ENCODE measurements around the gene GLT6D1. TPM values are rescaled to one million over a fixed set of nuclear protein-coding genes. Genes with fewer than 3 reads are reported as not detected.

Gene GLT6D1
- total and polyA plus RNA-seq, 7 donors: not detected

DNA sequence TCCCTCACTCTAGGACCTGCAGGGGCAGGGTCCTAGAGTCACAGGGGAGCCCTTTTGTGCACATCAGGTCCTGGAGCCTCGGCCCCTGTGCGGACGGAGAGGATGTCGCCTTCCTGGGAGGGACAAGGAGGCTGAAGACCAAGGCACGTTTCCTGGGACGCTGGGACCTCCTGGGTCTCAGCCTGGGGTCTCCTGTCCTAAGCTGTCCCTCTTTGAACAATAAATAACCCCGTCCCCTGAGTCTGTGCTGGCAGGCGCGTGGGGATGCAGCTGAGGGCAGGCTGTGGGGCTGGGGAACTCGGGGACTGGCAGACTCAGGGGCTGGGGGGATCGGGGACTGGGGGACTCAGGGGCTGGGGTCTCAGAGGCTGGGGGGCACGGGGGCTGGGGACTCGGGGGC lies 46.7 kb downstream of the GLT6D1 start:
- no peak for DNase-seq
- WGBS, 2 donors: 78 to 86% methylated on average over 13 of the region's 13 CpGs
- intact Hi-C loops (cut with DNase I): no loop called here
- no peak overlapping the region for H3K27ac ChIP-seq
- no peaks in the 10 kb centered on the region for H3K36me3 ChIP-seq
- H3K27me3 ChIP-seq: peaks cover 0 to 11% (median 8%) of the 10 kb centered on the region in 3 donors
- TF ChIP-seq, protein P1, sequence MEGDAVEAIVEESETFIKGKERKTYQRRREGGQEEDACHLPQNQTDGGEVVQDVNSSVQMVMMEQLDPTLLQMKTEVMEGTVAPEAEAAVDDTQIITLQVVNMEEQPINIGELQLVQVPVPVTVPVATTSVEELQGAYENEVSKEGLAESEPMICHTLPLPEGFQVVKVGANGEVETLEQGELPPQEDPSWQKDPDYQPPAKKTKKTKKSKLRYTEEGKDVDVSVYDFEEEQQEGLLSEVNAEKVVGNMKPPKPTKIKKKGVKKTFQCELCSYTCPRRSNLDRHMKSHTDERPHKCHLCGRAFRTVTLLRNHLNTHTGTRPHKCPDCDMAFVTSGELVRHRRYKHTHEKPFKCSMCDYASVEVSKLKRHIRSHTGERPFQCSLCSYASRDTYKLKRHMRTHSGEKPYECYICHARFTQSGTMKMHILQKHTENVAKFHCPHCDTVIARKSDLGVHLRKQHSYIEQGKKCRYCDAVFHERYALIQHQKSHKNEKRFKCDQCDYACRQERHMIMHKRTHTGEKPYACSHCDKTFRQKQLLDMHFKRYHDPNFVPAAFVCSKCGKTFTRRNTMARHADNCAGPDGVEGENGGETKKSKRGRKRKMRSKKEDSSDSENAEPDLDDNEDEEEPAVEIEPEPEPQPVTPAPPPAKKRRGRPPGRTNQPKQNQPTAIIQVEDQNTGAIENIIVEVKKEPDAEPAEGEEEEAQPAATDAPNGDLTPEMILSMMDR (IDR thresholded peaks at IDR 0.05): no peak
- TF ChIP-seq POLR2A (IDR thresholded peaks at IDR 0.05) (no peak), POLR2AphosphoS5 (IDR thresholded peaks at IDR 0.05) (no peak), EP300 (IDR thresholded peaks at IDR 0.05) (no peak)
- no peaks in the 10 kb centered on the region for H3K4me1 ChIP-seq
- H3K9me3 ChIP-seq: peaks cover 0 to 3% (median 1%) of the 10 kb centered on the region in 4 donors
- no peak overlapping the region for H3K4me3 ChIP-seq

DNA sequence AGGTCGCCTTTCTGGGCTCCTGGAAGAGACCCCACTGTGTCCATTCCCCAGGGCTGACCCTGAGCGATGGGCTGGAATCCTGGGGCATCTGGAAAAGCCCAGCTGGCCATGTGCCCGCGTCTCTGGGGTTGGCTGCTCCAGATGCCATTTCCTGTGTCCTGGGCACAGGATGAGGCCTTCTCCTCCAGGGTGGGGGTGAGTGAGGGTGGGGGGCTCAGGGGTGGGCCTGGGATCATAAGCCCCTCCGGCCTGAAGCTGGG lies 47.1 kb downstream of the GLT6D1 start:
- H3K27me3 ChIP-seq: peaks cover 0 to 11% (median 6%) of the 10 kb centered on the region in 3 donors
- no peak overlapping the region for H3K27ac ChIP-seq
- H3K36me3 ChIP-seq: no peaks in the 10 kb centered on the region
- intact Hi-C loops (cut with DNase I): no loop called here
- 70 to 76% methylated on average over 5 of the region's 5 CpGs for WGBS, 2 donors
- DNase-seq: no peak
- TF ChIP-seq, protein P1 (IDR thresholded peaks at IDR 0.05): no peak
- TF ChIP-seq EP300 (IDR thresholded peaks at IDR 0.05): no peak
- no peak for TF ChIP-seq POLR2AphosphoS5 (IDR thresholded peaks at IDR 0.05)
- TF ChIP-seq POLR2A (IDR thresholded peaks at IDR 0.05): no peak
- peaks cover 0 to 3% (median 1%) of the 10 kb centered on the region in 4 donors for H3K9me3 ChIP-seq
- H3K4me3 ChIP-seq: no peak overlapping the region
- H3K4me1 ChIP-seq: no peaks in the 10 kb centered on the region

DNA sequence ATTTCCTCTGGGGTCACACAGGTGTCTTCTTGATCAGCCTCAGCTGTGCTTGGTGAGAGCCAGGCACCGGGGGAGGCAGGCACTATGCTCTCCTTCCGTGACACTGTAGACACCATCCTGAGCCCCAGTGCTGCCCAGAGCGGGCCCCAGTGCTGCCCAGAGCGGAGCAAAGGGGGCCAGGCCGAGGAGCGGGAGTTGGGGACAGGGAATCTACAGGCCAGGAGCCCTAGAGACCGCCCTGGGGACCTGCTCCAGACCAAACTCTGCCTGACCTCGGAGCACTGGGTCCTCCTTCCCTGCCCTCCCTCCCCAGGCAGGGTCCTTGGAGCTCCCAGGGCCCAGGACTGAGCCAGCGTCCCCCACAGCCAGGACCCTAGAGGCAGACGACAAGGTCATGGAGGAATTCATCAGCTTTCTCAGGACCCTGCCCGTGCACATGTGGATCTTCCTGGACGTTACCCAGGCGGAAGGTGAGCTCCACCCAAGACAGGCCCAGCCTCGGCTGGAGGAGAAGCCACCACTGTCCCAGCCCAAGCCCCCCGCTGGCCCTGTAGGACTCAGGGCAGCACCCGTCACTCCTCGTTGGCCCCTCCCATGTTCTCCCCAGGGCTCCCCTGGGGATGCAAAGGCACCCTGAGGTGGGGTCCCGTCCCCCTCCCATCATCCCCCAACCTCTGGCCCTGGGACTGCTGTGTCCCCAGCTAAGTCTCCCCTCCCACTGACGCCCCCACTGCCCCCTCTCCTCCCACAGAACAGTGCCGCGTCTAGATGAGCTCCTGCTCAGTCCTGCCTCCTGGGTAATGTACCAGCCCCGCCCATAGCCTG lies 47.6 kb downstream of the GLT6D1 start:
- no peaks in the 10 kb centered on the region for H3K36me3 ChIP-seq
- WGBS, 2 donors: 63 to 79% methylated on average over 22 of the region's 22 CpGs
- no peak overlapping the region for H3K27ac ChIP-seq
- H3K4me3 ChIP-seq: no peak overlapping the region
- H3K27me3 ChIP-seq: peaks cover 0 to 11% (median 3%) of the 10 kb centered on the region in 3 donors
- DNase-seq: peak; percentile 45
- H3K4me1 ChIP-seq: no peaks in the 10 kb centered on the region
- intact Hi-C loops (cut with DNase I): no loop called here
- TF ChIP-seq POLR2A (IDR thresholded peaks at IDR 0.05) (no peak), POLR2AphosphoS5 (IDR thresholded peaks at IDR 0.05) (no peak), EP300 (IDR thresholded peaks at IDR 0.05) (no peak)
- TF ChIP-seq, protein P1 (IDR thresholded peaks at IDR 0.05): no peak
- H3K9me3 ChIP-seq: peaks cover 0 to 3% (median 1%) of the 10 kb centered on the region in 4 donors

DNA sequence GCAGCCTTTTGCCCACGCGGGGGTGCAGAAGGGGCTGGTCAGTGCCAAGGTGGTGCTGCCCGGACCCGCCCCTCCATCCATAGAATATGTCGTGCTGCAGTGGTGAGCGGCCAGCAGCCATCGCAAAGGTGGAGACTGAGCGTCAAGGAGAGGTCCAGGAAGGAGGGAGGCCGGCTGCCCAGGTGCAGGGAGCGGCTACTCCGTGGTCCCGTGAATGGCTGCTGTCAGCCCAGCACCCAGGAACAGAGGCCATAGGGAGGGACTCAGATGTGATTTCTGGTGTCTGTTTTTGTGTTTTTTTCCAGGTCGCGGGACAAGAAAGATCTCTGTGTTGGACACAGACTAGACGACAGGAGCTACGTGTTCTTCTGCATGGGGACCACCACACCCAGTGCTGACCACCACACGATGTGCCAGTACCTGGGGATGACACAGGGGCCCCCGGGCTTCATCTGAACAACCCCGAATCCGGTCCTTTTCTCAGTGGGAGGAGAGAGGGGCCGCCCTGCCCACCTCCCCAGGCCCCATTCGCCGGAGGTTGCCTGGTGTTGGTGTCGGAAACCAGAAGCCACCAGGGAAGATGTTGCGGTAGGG lies 48.8 kb downstream of the GLT6D1 start:
- 72 to 82% methylated on average over 25 of the region's 25 CpGs for WGBS, 2 donors
- intact Hi-C loops (cut with DNase I): no loop called here
- DNase-seq: no peak
- H3K27me3 ChIP-seq: peaks cover 0 to 11% (median 3%) of the 10 kb centered on the region in 3 donors
- H3K4me3 ChIP-seq: no peak overlapping the region
- no peaks in the 10 kb centered on the region for H3K36me3 ChIP-seq
- H3K9me3 ChIP-seq: peaks cover 0 to 3% (median 0%) of the 10 kb centered on the region in 4 donors
- H3K4me1 ChIP-seq: no peaks in the 10 kb centered on the region
- no peak overlapping the region for H3K27ac ChIP-seq
- TF ChIP-seq, protein P1 (IDR thresholded peaks at IDR 0.05): no peak
- TF ChIP-seq EP300 (IDR thresholded peaks at IDR 0.05): no peak
- TF ChIP-seq POLR2A (IDR thresholded peaks at IDR 0.05): no peak
- TF ChIP-seq POLR2AphosphoS5 (IDR thresholded peaks at IDR 0.05): no peak

Measured in sigmoid colon (tissue), 7 donors.